ENCODE data around the gene ATIC. TPM values are rescaled to one million over a fixed set of nuclear protein-coding genes. Genes with fewer than 3 reads are reported as not detected.

Gene ATIC
- total RNA-seq, 1 donor from 2014 or later = 145 TPM

- Mint-ChIP-seq H3K36me3 (ENCODE audit: insufficient read depth) (no peaks in the 10 kb centered on the region), H3K4me1 (ENCODE audit: low read depth) (peaks cover 21% of the 10 kb centered on the region), H3K9me3 (ENCODE audit: low read depth) (no peaks in the 10 kb centered on the region), H3K27me3 (no peaks in the 10 kb centered on the region), H3K4me3 (ENCODE audit: low read depth) (no peak overlapping the region), H3K27ac (no peak overlapping the region)
- TF ChIP-seq, protein P1, sequence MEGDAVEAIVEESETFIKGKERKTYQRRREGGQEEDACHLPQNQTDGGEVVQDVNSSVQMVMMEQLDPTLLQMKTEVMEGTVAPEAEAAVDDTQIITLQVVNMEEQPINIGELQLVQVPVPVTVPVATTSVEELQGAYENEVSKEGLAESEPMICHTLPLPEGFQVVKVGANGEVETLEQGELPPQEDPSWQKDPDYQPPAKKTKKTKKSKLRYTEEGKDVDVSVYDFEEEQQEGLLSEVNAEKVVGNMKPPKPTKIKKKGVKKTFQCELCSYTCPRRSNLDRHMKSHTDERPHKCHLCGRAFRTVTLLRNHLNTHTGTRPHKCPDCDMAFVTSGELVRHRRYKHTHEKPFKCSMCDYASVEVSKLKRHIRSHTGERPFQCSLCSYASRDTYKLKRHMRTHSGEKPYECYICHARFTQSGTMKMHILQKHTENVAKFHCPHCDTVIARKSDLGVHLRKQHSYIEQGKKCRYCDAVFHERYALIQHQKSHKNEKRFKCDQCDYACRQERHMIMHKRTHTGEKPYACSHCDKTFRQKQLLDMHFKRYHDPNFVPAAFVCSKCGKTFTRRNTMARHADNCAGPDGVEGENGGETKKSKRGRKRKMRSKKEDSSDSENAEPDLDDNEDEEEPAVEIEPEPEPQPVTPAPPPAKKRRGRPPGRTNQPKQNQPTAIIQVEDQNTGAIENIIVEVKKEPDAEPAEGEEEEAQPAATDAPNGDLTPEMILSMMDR (IDR thresholded peaks at IDR 0.05; ENCODE audit: unreplicated experiment) = no peak
- no peak for DNase-seq (ENCODE audit: low spot score, unreplicated experiment)
Observed at GRCh38 chr2:215277944-215278343, 33.9 kb upstream of the ATIC start.

DNA sequence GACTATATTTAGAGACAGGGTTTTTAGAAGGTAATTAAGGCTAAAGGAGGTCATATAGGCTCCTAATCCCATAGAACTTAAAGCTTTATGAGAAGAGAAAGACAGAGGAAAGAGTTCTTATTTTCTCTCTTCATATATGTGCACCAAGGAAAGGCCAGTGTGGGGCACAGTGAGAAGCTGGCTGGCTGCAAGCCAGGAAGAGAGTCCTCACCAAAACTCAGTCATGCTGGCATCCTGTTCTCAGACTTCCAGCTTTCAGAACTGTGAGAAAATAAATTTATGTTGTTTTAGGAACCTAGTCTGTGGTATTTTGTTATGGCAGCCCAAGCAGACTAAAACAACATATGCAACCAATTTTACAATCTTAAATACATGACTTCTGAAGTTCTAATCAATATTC is 31.5 kb upstream of the ATIC start:
- no peaks in the 10 kb centered on the region for H3K9me3 Mint-ChIP-seq (ENCODE audit: low read depth)
- no peak overlapping the region for H3K4me3 Mint-ChIP-seq (ENCODE audit: low read depth)
- no peak overlapping the region for H3K27ac Mint-ChIP-seq
- TF ChIP-seq, protein P1 (IDR thresholded peaks at IDR 0.05; ENCODE audit: unreplicated experiment) = no peak
- no peaks in the 10 kb centered on the region for H3K36me3 Mint-ChIP-seq (ENCODE audit: insufficient read depth)
- no peaks in the 10 kb centered on the region for H3K27me3 Mint-ChIP-seq
- peaks cover 8% of the 10 kb centered on the region for H3K4me1 Mint-ChIP-seq (ENCODE audit: low read depth)
- no peak for DNase-seq (ENCODE audit: low spot score, unreplicated experiment)

- DNase-seq (ENCODE audit: low spot score, unreplicated experiment) = no peak
- TF ChIP-seq, protein P1 (IDR thresholded peaks at IDR 0.05; ENCODE audit: unreplicated experiment) = no peak
- H3K27ac Mint-ChIP-seq = no peak overlapping the region
- H3K9me3 Mint-ChIP-seq (ENCODE audit: low read depth) = no peaks in the 10 kb centered on the region
- H3K4me3 Mint-ChIP-seq (ENCODE audit: low read depth) = no peak overlapping the region
- no peaks in the 10 kb centered on the region for H3K36me3 Mint-ChIP-seq (ENCODE audit: insufficient read depth)
- no peaks in the 10 kb centered on the region for H3K27me3 Mint-ChIP-seq
- H3K4me1 Mint-ChIP-seq (ENCODE audit: low read depth) = no peaks in the 10 kb centered on the region
Observed at GRCh38 chr2:215283221-215283620, 28.6 kb upstream of the ATIC start.

DNA sequence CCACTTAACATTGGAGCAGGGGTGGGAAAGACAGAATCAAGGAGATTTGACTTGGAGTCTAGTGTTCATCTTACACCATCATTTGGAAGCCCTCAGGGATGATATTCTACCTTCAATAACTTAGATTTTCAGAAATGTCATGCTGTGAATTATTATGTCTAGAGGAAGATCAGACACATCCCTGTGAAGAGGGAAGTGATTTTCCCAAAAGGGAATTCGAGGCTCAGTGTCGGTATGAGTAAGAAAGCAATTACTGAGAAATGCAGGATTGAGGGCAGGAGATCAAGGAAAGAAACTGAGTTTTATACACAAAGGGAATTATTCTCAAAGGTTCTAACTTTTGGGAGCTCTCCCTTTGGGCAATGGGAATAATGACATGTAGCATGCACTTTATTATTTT is 25.6 kb upstream of the ATIC start:
- no peak overlapping the region for H3K27ac Mint-ChIP-seq
- no peaks in the 10 kb centered on the region for H3K9me3 Mint-ChIP-seq (ENCODE audit: low read depth)
- no peaks in the 10 kb centered on the region for H3K4me1 Mint-ChIP-seq (ENCODE audit: low read depth)
- no peak for DNase-seq (ENCODE audit: low spot score, unreplicated experiment)
- no peaks in the 10 kb centered on the region for H3K27me3 Mint-ChIP-seq
- H3K4me3 Mint-ChIP-seq (ENCODE audit: low read depth) = no peak overlapping the region
- TF ChIP-seq, protein P1 (IDR thresholded peaks at IDR 0.05; ENCODE audit: unreplicated experiment) = no peak
- H3K36me3 Mint-ChIP-seq (ENCODE audit: insufficient read depth) = no peaks in the 10 kb centered on the region

DNA sequence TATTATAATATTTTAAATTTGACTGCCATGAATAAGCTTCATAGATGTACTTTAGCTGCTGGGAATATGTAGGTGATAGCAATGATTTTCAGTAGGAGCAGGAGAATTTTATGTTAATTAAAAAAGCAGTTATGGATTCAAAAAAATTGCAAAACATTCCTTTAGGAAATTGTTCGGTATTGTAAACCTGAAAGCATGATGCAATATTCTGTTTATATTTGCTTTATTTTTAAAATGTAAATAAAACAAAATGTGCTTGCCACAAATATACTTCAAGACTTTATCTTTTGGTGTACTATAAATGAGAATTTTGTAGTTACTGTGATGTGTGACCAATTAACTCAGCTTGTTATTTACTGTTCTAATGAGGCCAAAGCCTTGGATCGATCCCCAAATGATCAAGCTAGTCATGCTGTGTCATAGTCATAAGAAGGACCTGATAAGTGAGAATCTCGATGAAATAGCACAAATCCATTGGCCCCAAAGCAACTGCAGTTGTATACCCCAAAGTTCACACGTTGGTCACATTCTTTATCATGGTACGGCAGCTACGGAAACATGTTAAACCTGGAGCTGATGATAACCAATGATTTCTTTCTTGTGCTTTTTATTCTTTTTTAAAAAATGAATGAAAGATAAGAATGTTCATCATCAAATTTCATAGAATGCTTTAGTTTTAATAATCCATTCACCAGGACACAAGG is 23.6 kb upstream of the ATIC start:
- H3K27ac Mint-ChIP-seq = no peak overlapping the region
- TF ChIP-seq, protein P1 (IDR thresholded peaks at IDR 0.05; ENCODE audit: unreplicated experiment) = no peak
- no peak overlapping the region for H3K4me3 Mint-ChIP-seq (ENCODE audit: low read depth)
- H3K36me3 Mint-ChIP-seq (ENCODE audit: insufficient read depth) = no peaks in the 10 kb centered on the region
- no peak for DNase-seq (ENCODE audit: low spot score, unreplicated experiment)
- H3K27me3 Mint-ChIP-seq = no peaks in the 10 kb centered on the region
- peaks cover 2% of the 10 kb centered on the region for H3K4me1 Mint-ChIP-seq (ENCODE audit: low read depth)
- H3K9me3 Mint-ChIP-seq (ENCODE audit: low read depth) = no peaks in the 10 kb centered on the region
